ENCODE data around the gene METAP1. TPM values are rescaled to one million over a fixed set of nuclear protein-coding genes. Genes with fewer than 3 reads are reported as not detected.
"Not testable (repeated sequence)": the region's sequence is repeated elsewhere in the genome, so short reads cannot be mapped to it uniquely, and the experiment has no call there.

Gene METAP1
- total RNA-seq, 2 donors from 2014 or later = 37.2 to 40.1 TPM

DNA sequence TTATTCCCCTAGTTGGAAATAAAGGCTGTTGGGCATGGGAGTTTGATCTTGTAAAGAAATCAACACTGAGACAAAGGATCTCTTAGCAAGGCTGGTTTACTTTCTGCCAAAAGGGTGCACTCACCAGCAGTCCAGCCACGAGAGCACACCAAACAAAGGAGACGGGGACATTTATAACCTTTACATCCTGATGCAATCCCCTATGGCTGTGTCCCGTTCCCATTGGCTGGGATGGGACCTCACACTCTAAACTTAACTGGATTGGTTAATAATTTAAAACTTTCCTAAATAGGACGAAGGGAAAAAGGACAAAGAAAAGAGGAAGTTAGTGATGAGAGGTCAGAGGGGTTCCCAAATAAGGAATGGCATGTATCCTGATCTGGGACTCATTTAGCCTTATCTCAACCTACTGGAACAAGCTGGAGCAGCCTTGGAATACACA lies 17.9 kb downstream of the METAP1 start:
- H3K27me3 Mint-ChIP-seq = no peaks in the 10 kb centered on the region
- DNase-seq (no peak), ATAC-seq (no peak)
- H3K36me3 Mint-ChIP-seq (ENCODE audit: low read depth) = peaks cover 6% of the 10 kb centered on the region
- no peak overlapping the region for H3K27ac Mint-ChIP-seq
- H3K4me3 Mint-ChIP-seq = no peak overlapping the region
- peaks cover 23% of the 10 kb centered on the region for H3K4me1 Mint-ChIP-seq
- no peaks in the 10 kb centered on the region for H3K9me3 ChIP-seq (ENCODE audit: control insufficient read depth, low read length, poor library complexity, severe bottlenecking)

DNA sequence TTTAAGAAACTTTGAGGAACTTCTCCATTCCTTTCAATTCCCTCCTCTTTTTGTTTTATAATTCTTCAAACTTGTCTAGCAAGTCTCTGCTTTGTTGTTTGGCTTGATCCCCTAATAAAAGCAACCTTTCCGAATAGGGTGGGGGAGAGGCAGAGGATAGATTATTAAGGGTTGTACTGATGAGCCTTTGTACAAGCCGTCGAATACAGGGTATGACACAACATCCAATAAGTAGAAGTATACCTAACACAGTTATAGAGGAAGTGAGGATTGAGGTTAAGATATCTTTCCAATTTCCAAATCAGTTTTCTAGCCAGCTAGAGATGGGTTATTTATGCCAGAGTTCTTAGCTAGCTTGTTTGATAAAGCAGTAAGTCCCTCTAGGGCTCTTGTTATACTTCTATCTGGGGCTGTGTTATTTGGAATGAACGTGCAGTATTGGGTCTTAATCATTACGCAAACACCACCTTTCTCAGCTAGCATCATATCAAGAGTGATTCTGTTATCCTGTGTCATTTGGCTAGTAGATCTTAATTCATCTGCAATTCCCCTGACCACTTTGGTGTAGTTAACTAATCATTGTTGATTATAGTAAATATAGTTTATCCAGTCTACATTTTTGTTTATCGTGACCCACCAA lies 18.5 kb downstream of the METAP1 start:
- H3K27me3 Mint-ChIP-seq = no peaks in the 10 kb centered on the region
- H3K4me1 Mint-ChIP-seq = peaks cover 22% of the 10 kb centered on the region
- ATAC-seq (no peak), DNase-seq (no peak)
- H3K4me3 Mint-ChIP-seq = no peak overlapping the region
- H3K36me3 Mint-ChIP-seq (ENCODE audit: low read depth) = peaks cover 6% of the 10 kb centered on the region
- no peaks in the 10 kb centered on the region for H3K9me3 ChIP-seq (ENCODE audit: control insufficient read depth, low read length, poor library complexity, severe bottlenecking)
- no peak overlapping the region for H3K27ac Mint-ChIP-seq

DNA sequence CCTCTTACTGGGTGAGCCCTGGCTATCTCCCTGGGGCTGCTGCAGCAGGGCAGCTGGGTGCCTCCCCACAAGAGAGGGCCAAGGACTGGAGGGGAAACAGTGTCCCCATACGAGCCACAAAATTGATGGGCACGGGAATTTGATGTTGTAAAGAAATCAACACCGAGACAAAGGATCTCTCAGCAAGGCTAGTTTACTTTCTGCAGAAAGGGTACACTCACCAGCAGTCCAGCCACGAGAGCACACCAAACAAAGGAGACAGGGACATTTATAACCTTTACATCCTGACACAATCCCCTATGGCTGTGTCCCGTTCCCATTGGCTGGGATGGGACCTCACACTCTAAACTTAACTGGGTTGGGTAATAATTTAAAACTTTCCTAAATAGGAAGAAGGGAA lies 25.9 kb downstream of the METAP1 start:
- H3K4me3 Mint-ChIP-seq = no peak overlapping the region
- peaks cover 5% of the 10 kb centered on the region for H3K9me3 ChIP-seq (ENCODE audit: control insufficient read depth, low read length, poor library complexity, severe bottlenecking)
- H3K36me3 Mint-ChIP-seq (ENCODE audit: low read depth) = peaks cover 3% of the 10 kb centered on the region
- H3K27me3 Mint-ChIP-seq = no peaks in the 10 kb centered on the region
- peaks cover 32% of the 10 kb centered on the region for H3K4me1 Mint-ChIP-seq
- H3K27ac Mint-ChIP-seq = peak overlapping the region; percentile 14
- ATAC-seq (no peak), DNase-seq (no peak)

DNA sequence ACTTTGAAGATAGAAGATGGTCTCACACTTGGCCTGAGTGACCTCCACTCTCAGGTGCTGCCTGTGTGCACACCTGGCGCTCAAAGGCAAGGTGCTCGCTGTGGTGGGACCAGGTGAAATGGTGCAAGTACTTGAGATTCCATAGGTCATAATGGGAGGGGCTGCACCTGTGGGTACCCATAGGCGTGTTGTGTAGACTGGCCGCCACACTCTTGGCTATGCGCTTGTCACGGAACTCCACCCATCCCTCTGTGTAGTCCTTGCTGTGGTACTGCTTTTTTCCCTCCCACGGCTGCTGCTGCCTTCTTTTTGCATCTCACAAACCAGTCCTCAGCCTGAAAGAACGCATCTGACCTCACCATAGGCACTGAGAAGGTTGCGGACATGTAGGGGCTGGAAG lies 27.0 kb downstream of the METAP1 start:
- ATAC-seq (no peak), DNase-seq (no peak)
- Mint-ChIP-seq H3K4me3 (no peak overlapping the region), H3K27ac (no peak overlapping the region), H3K4me1 (peaks cover 37% of the 10 kb centered on the region), H3K27me3 (no peaks in the 10 kb centered on the region), H3K36me3 (ENCODE audit: low read depth) (peaks cover 3% of the 10 kb centered on the region)
- H3K9me3 ChIP-seq (ENCODE audit: control insufficient read depth, low read length, poor library complexity, severe bottlenecking) = peaks cover 5% of the 10 kb centered on the region

DNA sequence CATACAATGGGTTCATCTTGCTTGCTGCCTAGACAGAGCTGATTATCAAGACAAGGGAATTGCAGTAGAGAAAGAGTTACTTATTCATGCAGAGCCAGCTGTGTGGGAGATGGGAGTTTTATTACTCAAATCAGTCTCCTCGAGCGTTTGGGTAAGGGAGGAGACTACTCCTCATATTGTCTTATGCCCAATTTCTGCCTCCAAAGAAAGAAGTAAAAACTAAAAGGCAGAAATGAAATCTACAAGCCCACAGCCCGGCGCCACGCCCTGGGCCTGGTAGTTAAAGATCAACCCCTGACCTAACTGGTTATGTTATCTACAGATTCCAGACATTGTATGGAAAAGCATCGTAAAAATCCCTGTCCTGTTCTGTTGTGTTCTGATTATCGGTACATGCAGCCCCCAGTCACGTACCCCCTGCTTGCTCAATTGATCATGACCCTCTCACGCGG lies 28.3 kb downstream of the METAP1 start:
- not testable (repeated sequence) for ATAC-seq; DNase-seq; H3K4me3 Mint-ChIP-seq; H3K36me3 Mint-ChIP-seq (ENCODE audit: low read depth); H3K27me3 Mint-ChIP-seq; H3K9me3 ChIP-seq (ENCODE audit: control insufficient read depth, low read length, poor library complexity, severe bottlenecking)
- Mint-ChIP-seq H3K27ac (peak overlapping the region; percentile 39), H3K4me1 (peaks cover 40% of the 10 kb centered on the region)

DNA sequence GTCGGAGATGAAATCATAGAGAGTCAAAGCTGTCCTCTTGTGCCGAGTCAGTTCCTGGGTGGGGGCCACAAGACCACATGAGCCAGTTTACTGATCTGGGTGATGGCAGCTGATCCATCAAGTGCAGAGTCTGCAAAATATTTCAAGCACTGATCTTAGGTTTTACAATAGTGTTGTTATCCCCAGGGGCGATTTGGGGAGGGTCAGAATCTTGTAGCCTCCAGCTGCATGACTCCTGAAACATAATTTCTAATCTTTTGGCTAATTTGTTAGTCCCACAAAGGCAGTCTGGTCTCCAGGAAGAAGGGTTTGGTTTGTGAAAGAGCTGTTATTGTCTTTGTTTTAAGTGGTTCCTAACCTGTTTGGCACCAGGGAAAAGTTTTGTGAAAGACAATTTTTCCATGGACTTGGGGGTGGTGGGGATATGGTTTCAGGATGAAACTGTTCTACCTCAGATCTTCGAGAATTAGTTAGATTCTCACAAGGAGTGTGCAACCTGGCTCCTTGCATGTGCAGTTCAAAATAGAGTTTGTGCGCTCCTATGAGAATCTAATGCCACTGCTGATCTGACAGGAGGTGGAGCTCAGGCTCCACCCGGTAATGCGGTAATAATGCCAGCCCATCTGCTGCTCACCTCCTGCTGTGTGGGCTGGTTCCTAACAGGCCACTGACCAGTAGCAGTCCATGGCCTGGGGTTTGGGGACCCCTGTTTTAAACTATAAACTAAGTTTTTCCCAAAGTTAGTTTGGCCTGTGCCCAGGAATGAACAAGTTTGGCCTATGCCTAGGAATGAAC lies 29.2 kb downstream of the METAP1 start:
- ATAC-seq (no peak), DNase-seq (no peak)
- peak overlapping the region; percentile 39 for H3K27ac Mint-ChIP-seq
- no peaks in the 10 kb centered on the region for H3K27me3 Mint-ChIP-seq
- peaks cover 47% of the 10 kb centered on the region for H3K4me1 Mint-ChIP-seq
- peaks cover 5% of the 10 kb centered on the region for H3K9me3 ChIP-seq (ENCODE audit: control insufficient read depth, low read length, poor library complexity, severe bottlenecking)
- H3K4me3 Mint-ChIP-seq = no peak overlapping the region
- peaks cover 3% of the 10 kb centered on the region for H3K36me3 Mint-ChIP-seq (ENCODE audit: low read depth)

DNA sequence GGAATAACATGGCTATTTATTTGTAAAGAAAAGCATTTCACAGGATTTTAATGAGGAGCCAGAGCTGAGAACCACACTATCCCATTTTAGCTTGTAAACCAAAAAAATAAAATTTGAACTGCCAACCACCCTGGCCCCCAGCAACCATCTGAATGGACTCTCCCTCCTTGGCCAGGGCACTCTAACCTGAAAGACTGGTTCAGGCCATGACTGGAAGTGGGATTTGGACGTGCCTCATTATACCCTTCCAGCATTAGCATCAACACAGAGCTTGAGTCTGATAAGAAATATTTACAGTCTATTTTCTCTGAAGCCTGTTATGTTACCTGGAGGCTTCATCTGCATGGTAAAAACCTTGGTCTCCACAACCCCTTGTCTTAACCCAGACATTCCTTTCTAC lies 30.0 kb downstream of the METAP1 start:
- no peaks in the 10 kb centered on the region for H3K27me3 Mint-ChIP-seq
- no peak overlapping the region for H3K4me3 Mint-ChIP-seq
- H3K36me3 Mint-ChIP-seq (ENCODE audit: low read depth) = peaks cover 3% of the 10 kb centered on the region
- peaks cover 52% of the 10 kb centered on the region for H3K4me1 Mint-ChIP-seq
- DNase-seq (no peak), ATAC-seq (no peak)
- peaks cover 5% of the 10 kb centered on the region for H3K9me3 ChIP-seq (ENCODE audit: control insufficient read depth, low read length, poor library complexity, severe bottlenecking)
- peak overlapping the region; percentile 39 for H3K27ac Mint-ChIP-seq

DNA sequence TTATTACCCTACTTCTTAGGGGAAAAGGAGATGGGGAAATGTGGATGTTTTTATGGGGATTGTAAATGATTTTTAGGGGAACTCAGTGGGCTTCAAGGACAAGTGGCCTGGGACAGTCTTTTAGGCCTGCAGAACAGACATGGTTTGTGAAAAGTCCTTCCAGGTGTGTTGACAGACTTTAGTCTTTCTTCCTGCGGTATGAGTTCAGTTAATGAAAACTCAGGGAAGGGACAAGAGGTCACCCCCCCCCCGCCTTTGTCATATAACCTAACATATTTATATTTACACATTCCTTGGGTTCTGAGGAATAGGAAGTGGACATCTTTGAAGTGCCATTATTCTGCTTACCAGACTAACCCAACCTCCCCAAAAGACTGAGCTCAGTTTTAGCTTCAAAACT lies 31.8 kb downstream of the METAP1 start:
- H3K27me3 Mint-ChIP-seq = no peaks in the 10 kb centered on the region
- no peak for DNase-seq
- ATAC-seq = no peak
- peaks cover 51% of the 10 kb centered on the region for H3K4me1 Mint-ChIP-seq
- no peak overlapping the region for H3K27ac Mint-ChIP-seq
- H3K9me3 ChIP-seq (ENCODE audit: control insufficient read depth, low read length, poor library complexity, severe bottlenecking) = no peaks in the 10 kb centered on the region
- no peak overlapping the region for H3K4me3 Mint-ChIP-seq
- H3K36me3 Mint-ChIP-seq (ENCODE audit: low read depth) = no peaks in the 10 kb centered on the region

DNA sequence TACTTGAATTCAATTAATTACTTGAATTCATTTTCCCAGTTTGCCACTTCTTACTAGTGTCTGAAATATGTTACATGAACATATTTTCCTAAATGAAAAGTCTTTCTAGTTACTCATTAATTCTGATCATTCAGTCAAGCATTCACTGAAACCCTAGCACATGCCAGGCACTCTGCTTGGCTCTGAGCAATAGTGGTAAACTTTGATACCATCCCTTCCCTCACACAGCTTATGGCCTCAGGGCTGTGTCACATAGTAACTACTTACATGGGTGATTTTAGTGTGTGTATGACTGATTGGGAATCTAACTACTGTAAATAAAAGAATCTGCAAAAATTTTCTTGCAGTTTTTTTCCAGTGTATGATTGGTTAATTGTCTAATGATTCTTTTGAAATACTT lies 32.7 kb downstream of the METAP1 start:
- H3K9me3 ChIP-seq (ENCODE audit: control insufficient read depth, low read length, poor library complexity, severe bottlenecking) = no peaks in the 10 kb centered on the region
- DNase-seq = no peak
- Mint-ChIP-seq H3K4me3 (no peak overlapping the region), H3K36me3 (ENCODE audit: low read depth) (no peaks in the 10 kb centered on the region), H3K4me1 (peaks cover 51% of the 10 kb centered on the region), H3K27me3 (no peaks in the 10 kb centered on the region), H3K27ac (no peak overlapping the region)
- ATAC-seq = no peak

DNA sequence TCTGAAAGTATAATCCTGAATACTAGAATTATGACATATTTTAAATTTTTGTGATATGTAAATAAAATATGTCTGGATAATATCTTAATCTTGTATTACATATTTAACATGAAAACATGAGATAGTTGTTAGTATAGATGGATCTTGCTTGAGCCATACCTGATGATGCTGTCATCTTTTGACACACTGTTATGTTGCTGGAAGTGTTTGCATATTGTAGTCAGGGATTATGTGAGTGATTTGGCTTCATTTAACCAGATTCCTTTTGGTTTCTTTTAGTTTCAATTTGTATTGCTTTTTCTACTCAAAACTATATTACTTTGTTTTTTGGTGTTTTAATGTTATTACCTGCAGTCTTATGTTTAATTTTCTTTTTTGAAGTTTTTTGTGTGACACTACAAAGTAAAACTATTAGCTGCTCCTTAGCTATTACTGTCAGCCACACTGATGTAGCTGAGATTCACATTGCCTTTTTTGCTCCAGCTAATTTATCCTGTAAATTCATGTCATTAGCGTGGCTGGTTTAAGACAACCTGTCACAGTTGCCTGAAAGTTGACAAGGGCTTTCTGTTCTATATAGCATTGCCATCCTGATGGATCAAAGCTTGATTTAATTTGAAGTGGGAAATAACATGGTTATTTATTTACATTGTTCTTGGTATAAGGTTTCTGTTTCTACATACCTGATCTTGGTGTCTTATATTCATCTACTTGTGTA lies 33.7 kb downstream of the METAP1 start:
- peak overlapping the region; percentile 54 for H3K27ac Mint-ChIP-seq
- peaks cover 45% of the 10 kb centered on the region for H3K4me1 Mint-ChIP-seq
- DNase-seq (no peak), ATAC-seq (no peak)
- no peaks in the 10 kb centered on the region for H3K27me3 Mint-ChIP-seq
- H3K9me3 ChIP-seq (ENCODE audit: control insufficient read depth, low read length, poor library complexity, severe bottlenecking) = no peaks in the 10 kb centered on the region
- peaks cover 3% of the 10 kb centered on the region for H3K36me3 Mint-ChIP-seq (ENCODE audit: low read depth)
- H3K4me3 Mint-ChIP-seq = no peak overlapping the region

DNA sequence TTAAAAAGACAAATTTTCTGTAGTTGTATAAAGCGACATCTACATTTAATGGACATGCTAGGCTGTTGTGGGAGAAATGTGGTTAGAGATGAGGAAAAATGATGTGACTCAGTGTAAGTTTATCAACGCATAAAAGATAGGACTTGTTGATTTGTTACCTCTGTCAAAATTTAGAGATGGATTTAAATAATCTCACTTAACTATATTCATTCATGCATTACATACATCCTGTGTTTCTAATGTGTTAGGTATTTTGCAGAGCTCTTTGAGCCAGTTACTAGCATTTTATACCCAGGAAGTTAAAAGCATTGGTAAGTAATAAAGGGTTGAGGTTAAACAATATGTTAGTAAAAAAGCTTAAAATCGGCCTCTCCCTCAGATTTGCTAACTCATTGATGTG lies 34.3 kb downstream of the METAP1 start:
- DNase-seq (no peak), ATAC-seq (no peak)
- H3K4me3 Mint-ChIP-seq = no peak overlapping the region

DNA sequence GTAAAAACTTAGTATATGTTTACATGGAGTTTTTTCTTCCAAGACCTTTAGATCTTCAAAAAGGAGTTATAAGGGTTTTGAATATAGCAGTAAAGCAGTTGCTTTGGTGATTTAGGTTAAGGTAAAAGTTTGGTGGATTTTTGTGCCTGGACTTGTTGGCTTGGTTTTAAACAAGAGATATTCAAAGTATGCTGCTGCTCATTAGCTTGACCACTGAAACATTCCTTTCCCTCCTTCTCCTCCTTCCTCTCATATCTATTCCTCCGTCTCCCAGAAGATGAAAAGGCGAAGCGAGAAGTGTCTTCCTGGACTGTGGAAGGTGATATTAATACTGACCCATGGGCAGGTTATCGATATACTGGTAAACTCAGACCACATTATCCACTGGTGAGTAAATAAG lies 38.4 kb downstream of the METAP1 start:
- H3K36me3 Mint-ChIP-seq (ENCODE audit: low read depth) = peaks cover 3% of the 10 kb centered on the region
- no peak overlapping the region for H3K4me3 Mint-ChIP-seq
- H3K27ac Mint-ChIP-seq = no peak overlapping the region
- no peaks in the 10 kb centered on the region for H3K27me3 Mint-ChIP-seq
- no peaks in the 10 kb centered on the region for H3K9me3 ChIP-seq (ENCODE audit: control insufficient read depth, low read length, poor library complexity, severe bottlenecking)
- DNase-seq (no peak), ATAC-seq (no peak)
- H3K4me1 Mint-ChIP-seq = peaks cover 22% of the 10 kb centered on the region

More for the DNA sequence above, 34.3 kb downstream of the METAP1 start:
- Mint-ChIP-seq H3K27me3 (no peaks in the 10 kb centered on the region), H3K27ac (peak overlapping the region; percentile 54), H3K4me1 (peaks cover 39% of the 10 kb centered on the region), H3K36me3 (ENCODE audit: low read depth) (peaks cover 3% of the 10 kb centered on the region)
- H3K9me3 ChIP-seq (ENCODE audit: control insufficient read depth, low read length, poor library complexity, severe bottlenecking) = no peaks in the 10 kb centered on the region

DNA sequence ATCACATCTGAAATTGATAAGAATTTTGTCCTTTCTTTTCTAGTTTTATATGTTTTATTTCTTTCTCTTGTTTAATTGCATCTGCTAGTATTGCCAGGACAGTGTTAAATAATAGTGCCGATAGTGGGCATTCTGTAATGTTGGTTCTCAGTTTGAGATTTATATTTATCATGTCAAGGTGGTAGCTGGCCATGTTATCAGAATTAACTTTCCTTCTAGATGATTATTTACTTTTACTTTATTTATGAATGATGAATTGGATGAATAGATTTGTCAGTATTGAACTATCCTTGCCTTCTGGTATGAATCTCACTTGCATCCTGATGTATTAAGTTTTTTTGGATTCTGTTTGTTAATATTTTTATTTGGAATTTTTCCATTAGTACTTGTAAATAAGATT lies 42.7 kb downstream of the METAP1 start:
- DNase-seq = no peak
- no peak for ATAC-seq
- no peak overlapping the region for H3K27ac Mint-ChIP-seq
- no peaks in the 10 kb centered on the region for H3K27me3 Mint-ChIP-seq
- peaks cover 10% of the 10 kb centered on the region for H3K4me1 Mint-ChIP-seq
- H3K4me3 Mint-ChIP-seq = no peak overlapping the region
- H3K9me3 ChIP-seq (ENCODE audit: control insufficient read depth, low read length, poor library complexity, severe bottlenecking) = no peaks in the 10 kb centered on the region
- H3K36me3 Mint-ChIP-seq (ENCODE audit: low read depth) = peaks cover 7% of the 10 kb centered on the region
